Kidney (tissue), 14 donors: ENCODE measurements around the gene PMFBP1. TPM values are rescaled to one million over a fixed set of nuclear protein-coding genes. Genes with fewer than 3 reads are reported as not detected.

ENCODE experiments used
- DNase-seq, 5 donors: peaks; one replicate each; pipeline ENCODE4 v3.0.0-alpha.2; 2013 to 2020
- FAIRE-seq: peaks from 2 replicates; lab custom pipeline; 2012; peaks lifted over from hg19 to GRCh38; lab: Jason Lieb, UNC
- H3K27ac ChIP-seq, 2 donors: one replicate each; pipeline ENCODE4 v1.7.0; 2013; ENCODE audit warnings: low read depth in 2 of 2, low read length in 2 of 2, inconsistent platforms in 1 of 2
- H3K27me3 ChIP-seq: one replicate; pipeline ENCODE4 v1.7.1; 2013; ENCODE audit warnings: low read length, inconsistent platforms; ENCODE audit not compliant: control insufficient read depth, insufficient read depth
- H3K36me3 ChIP-seq, 3 donors: one replicate each; pipeline versions ENCODE4 v1.7.0 to v1.7.1; 2013; ENCODE audit warnings: low read length in 3 of 3, control low read depth in 1 of 3, inconsistent platforms in 1 of 3; ENCODE audit not compliant: insufficient read depth in 3 of 3, control insufficient read depth in 2 of 3
- H3K4me1 ChIP-seq, 3 donors: one replicate each; pipeline versions ENCODE4 v1.7.0 to v1.7.1; 2013; ENCODE audit warnings: low read length in 3 of 3, inconsistent platforms in 1 of 3, low read depth in 1 of 3; ENCODE audit not compliant: control insufficient read depth in 2 of 3, insufficient read depth in 2 of 3
- H3K4me3 ChIP-seq, 3 donors: one replicate each; pipeline versions ENCODE4 v1.7.0 to v1.8.1; 2013; ENCODE audit warnings: low read length in 3 of 3, control low read depth in 1 of 3, inconsistent platforms in 1 of 3
- H3K9ac ChIP-seq, 3 donors: one replicate each; pipeline versions ENCODE4 v1.7.0 to v1.7.1; 2013; ENCODE audit warnings: low read length in 3 of 3, control low read depth in 1 of 3, inconsistent platforms in 1 of 3
- H3K9me3 ChIP-seq, 3 donors: one replicate each; pipeline versions ENCODE4 v1.7.0 to v1.7.1; 2013; ENCODE audit warnings: low read length in 3 of 3, control low read depth in 1 of 3, inconsistent platforms in 1 of 3; ENCODE audit not compliant: control insufficient read depth in 2 of 3, insufficient read depth in 1 of 3
- intact Hi-C: fragments of 100-400 bp; cut with DNase I; formaldehyde crosslinking; loops from one replicate; pipeline ENCODE4 v1.11.1; 2022
- polyA plus RNA-seq: library from polyadenylated mRNA; stranded (reverse); fragments of 350-450 nt; fragmentation: Illumina TruSeq; extraction: RNeasy Lipid Tissue Mini Kit (QIAGEN cat#74804); gene quantifications from one replicate; pipeline ENCODE4 v1.2.3, GENCODE V29; 2014; ENCODE audit warnings: low read depth, low replicate concordance; ENCODE audit not compliant: insufficient read depth
- total RNA-seq: library from RNA; stranded (reverse); fragmentation: NEBNext Ultra II Directional; extraction: Animal tissue kit (Norgen Biotek cat#: 25700); gene quantifications from one replicate; pipeline ENCODE4 v1.2.1, GENCODE V29; 2021
- TF ChIP-seq, protein P1 (sequence below): IDR thresholded peaks from 3 replicates; pipeline ENCODE4 v1.5.1; 2012; ENCODE audit warnings: mild to moderate bottlenecking, moderate library complexity, borderline replicate concordance; ENCODE audit not compliant: insufficient read depth; ENCODE audit errors: extremely low read depth
- donor health status: control.
- donor health status: control.
- donor health status: control.
- donor health status: control.
- donor health status: control.
- donor health status: DM: yes; HTN: yes; CAD: no.
- donor health status: Normal renal cell carcinoma (clear cell type).

The PMFBP1 gene
- total and polyA plus RNA-seq, 2 donors from 2014 or later = 0.13 to 0.69 TPM

DNA sequence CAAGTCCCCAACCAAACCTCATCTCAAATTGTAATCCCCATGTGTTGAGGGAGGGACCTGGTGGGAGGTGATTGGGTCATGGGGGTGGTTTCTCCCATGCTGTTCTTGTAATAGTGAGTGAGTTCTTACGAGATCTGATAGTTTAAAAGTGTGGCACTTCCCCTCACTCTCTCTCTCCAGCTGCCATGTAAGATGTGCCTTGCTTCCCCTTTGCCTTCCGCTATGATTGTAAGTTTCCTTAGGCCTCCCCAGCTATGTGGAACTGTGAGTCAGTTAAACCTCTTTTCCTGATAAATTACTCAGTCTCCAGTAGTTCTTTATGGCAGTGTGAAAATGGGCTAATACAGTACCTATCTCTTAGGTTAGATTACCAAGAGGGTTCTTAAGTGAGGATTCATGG lies 5.8 kb downstream of the PMFBP1 start:
- H3K27me3 ChIP-seq = no peaks in the 10 kb centered on the region
- no peak for FAIRE-seq

DNA sequence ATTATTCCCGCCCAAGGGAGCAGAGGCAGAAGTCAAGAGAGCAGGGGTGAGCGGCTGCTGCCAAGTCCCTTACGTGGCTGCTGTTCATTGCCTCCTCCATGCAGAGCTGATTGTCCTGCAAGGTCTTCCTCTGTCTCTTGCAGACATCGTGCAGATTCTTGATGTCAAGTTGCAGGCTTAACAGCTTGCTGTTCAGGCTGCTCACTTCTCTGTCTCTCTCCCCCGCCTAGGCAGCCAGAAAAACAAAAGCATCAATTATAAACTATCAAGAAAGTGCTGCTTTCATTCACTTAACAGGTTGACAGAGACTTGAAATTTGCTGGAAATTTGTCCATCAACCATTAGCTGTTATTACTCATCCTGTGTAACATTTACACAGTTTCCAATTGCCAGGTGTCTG lies 7.3 kb downstream of the PMFBP1 start:
- FAIRE-seq (no peak), DNase-seq (no peak)
- TF ChIP-seq, protein P1, sequence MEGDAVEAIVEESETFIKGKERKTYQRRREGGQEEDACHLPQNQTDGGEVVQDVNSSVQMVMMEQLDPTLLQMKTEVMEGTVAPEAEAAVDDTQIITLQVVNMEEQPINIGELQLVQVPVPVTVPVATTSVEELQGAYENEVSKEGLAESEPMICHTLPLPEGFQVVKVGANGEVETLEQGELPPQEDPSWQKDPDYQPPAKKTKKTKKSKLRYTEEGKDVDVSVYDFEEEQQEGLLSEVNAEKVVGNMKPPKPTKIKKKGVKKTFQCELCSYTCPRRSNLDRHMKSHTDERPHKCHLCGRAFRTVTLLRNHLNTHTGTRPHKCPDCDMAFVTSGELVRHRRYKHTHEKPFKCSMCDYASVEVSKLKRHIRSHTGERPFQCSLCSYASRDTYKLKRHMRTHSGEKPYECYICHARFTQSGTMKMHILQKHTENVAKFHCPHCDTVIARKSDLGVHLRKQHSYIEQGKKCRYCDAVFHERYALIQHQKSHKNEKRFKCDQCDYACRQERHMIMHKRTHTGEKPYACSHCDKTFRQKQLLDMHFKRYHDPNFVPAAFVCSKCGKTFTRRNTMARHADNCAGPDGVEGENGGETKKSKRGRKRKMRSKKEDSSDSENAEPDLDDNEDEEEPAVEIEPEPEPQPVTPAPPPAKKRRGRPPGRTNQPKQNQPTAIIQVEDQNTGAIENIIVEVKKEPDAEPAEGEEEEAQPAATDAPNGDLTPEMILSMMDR = no peak
- Histone ChIP-seq H3K36me3 (no peaks in the 10 kb centered on the region), H3K27me3 (no peaks in the 10 kb centered on the region), H3K9me3 (no peaks in the 10 kb centered on the region), H3K4me3 (no peak overlapping the region), H3K27ac (no peak overlapping the region), H3K4me1 (no peaks in the 10 kb centered on the region), H3K9ac (no peak overlapping the region)
- intact Hi-C loops = no loop called here

More for the DNA sequence above, 5.8 kb downstream of the PMFBP1 start:
- TF ChIP-seq, protein P1 = no peak
- Histone ChIP-seq H3K4me1 (no peaks in the 10 kb centered on the region), H3K9me3 (no peaks in the 10 kb centered on the region), H3K4me3 (no peak overlapping the region), H3K9ac (no peak overlapping the region), H3K27ac (no peak overlapping the region), H3K36me3 (no peaks in the 10 kb centered on the region)
- intact Hi-C loops = no loop called here
- DNase-seq = no peak

DNA sequence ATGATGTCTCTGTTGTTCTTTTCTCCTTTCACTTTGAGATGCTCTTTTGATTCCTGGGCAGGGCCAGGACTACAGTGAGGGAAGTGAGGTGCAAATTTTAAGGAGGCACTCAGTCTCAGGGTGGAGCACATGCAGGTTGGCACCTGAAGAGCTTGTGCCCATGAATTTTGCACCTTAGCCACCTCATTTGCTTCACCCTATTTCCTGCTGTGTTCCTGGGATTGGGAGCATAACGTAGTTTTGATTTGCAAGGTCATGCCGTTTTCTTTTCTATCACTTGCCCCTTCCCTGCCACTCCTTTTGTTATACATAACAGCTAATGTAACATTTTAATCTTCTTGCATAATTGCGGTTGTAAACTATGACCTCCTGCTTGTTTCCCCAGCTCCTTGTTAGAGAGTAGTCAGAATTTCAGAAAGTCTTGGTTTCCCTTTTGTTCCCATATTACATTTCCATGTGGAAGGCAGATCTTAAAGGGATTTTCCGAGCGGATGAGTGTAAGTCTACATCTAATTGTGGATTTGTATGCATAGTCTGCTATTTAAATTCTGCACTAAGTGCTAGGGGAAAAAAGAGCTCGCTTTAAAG lies 9.8 kb downstream of the PMFBP1 start:
- DNase-seq = no peak
- Histone ChIP-seq H3K27me3 (no peaks in the 10 kb centered on the region), H3K9ac (no peak overlapping the region), H3K9me3 (no peaks in the 10 kb centered on the region), H3K4me1 (no peaks in the 10 kb centered on the region), H3K27ac (no peak overlapping the region), H3K36me3 (no peaks in the 10 kb centered on the region), H3K4me3 (no peak overlapping the region)
- intact Hi-C loops = no loop called here
- TF ChIP-seq, protein P1 = no peak
- FAIRE-seq = no peak

DNA sequence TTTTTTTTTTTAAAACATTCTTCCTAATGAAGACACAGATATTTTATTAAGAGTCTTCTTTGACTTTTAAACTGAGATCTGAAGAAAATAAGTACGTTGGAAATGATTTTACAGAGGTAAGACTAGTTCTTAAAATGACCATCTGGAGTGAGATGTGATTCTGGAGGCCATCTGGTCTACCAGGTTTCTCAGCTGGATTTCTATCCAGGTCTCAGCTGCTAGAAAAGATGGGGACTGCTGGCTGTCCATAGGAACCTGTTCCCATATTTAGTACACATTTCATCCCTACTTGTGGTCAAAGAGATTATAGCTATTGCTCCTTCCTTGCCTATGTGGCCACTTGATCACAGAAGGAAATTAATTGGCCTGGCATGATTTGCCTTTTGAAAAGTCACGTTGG lies 12.2 kb downstream of the PMFBP1 start:
- H3K9ac ChIP-seq = no peak overlapping the region
- TF ChIP-seq, protein P1 = no peak
- no peak for FAIRE-seq
- H3K36me3 ChIP-seq = no peaks in the 10 kb centered on the region
- H3K4me1 ChIP-seq = no peaks in the 10 kb centered on the region
- no peak for DNase-seq
- no peak overlapping the region for H3K27ac ChIP-seq
- intact Hi-C loops = no loop called here
- H3K9me3 ChIP-seq = no peaks in the 10 kb centered on the region
- no peaks in the 10 kb centered on the region for H3K27me3 ChIP-seq
- no peak overlapping the region for H3K4me3 ChIP-seq
